GM18502 (cell line): ENCODE measurements around the gene ST3GAL5.
"Not testable (repeated sequence)": the region's sequence is repeated elsewhere in the genome, so short reads cannot be mapped to it uniquely, and the experiment has no call there.

Experiments
- ATAC-seq: cut with Tn5 transposase; IDR thresholded peaks from one replicate; pipeline ENCODE4 v1.9.1; 2021; ENCODE audit warnings: mild to moderate bottlenecking; ENCODE audit not compliant: unreplicated experiment, poor library complexity

The ST3GAL5 gene

GRCh38 chr2:85844486-85844885, 44.3 kb downstream of the ST3GAL5 start:
- no peak for ATAC-seq

DNA sequence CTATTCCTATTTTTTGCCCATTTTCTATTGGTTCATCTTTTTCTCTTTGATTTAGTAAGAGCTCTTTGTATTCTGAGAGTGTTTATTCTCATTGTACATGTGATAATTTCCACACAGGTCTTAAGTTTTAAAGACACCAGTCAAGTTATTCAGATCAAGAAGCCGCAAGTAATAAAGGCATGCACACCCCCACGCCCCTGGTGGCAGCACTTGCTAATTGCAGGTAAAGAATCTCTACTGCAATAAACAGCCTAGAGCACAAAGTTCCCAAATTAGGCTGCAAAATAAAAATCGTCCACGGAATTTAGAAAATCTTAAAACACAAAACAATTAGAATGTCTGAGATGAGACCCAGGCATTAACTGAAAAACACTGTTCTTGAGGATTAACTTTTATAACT, 45.2 kb downstream of the ST3GAL5 start:
- ATAC-seq, result no peak

DNA sequence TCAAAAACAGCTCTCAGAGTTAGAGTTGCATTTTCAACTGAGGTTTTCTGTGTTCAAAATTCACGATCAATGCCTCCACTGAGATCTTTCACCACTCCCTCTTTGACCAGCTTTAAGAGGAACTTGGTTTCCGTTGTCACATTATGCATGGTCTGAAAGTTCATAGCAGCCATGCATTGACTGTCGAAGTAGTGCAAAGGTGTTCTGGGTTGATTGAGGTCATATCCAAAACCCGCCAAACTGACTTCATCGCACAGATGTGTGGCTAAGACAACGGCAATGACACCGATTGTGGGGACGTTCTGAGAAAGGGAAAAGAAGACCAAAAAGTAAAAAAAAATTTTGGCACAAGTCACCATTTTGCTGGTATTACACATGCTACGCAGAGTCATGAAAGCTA, 48.7 kb downstream of the ST3GAL5 start:
- ATAC-seq, result no peak

GRCh38 chr2:85839461-85839860, 49.3 kb downstream of the ST3GAL5 start:
- ATAC-seq, result no peak

GRCh38 chr2:85838641-85839040, 50.1 kb downstream of the ST3GAL5 start:
- ATAC-seq, result no peak

DNA sequence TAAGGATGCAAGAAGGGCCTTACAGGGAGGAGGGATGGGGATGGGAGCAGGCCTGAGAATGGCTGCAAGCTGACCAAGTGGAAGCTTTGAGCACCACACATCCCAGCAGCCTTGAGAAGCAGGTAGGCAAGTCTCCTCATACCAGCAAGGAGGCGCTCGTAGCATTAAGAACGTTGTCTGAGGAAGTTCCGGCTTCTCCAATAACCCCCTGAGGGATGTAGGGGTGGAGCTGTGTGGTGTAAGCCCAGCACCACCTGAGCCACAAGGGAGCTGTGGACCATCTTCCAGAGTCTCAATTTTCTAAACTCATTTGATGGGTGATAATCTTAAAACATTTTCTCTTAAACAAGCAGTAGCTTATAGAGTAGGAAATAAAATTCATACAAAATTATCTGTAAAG, 50.6 kb downstream of the ST3GAL5 start:
- ATAC-seq, result no peak

- ATAC-seq, result no peak
Measured at GRCh38 chr2:85834466-85834865, 54.3 kb downstream of the ST3GAL5 start.

GRCh38 chr2:85831735-85832134, 57.1 kb downstream of the ST3GAL5 start:
- no peak for ATAC-seq

- no peak for ATAC-seq
Measured at GRCh38 chr2:85830645-85831044, 58.1 kb downstream of the ST3GAL5 start.

GRCh38 chr2:85829394-85829793, 59.4 kb downstream of the ST3GAL5 start:
- not testable (repeated sequence) for ATAC-seq

GRCh38 chr2:85828725-85829124, 60.1 kb downstream of the ST3GAL5 start:
- ATAC-seq, result no peak

DNA sequence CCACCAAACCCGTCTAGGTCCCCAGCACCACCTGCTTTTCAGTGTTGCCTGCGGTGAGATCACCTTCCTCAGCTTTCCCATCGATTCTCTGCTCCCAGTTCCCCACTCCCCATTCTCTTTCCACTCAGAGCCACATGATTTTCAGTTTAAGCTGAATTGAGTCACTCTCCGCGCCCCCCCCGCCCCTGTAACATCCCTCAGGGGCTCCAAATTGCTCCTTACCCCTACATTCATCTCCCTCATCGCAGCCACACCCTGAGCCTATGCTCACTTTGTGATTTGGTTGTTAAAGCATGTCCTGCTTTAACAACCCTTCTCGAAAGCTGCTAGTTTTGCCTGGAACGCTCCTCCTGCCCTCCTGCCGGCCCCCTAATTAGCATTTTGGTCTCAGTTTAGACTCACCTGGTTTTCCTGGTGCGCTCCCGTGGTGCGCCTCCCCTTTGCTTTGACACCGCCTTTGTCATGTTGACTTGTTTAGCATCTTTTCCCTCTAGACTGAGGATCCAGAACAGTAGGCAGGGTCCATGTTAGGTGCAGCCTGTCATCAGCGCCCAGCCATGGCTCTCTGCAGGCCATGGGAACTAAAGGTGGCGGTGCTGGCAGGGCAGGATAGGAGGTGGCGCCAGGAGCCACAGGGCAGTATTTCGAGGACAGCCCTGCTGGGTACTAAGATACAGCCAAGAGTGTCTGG, 60.8 kb downstream of the ST3GAL5 start:
- no peak for ATAC-seq

DNA sequence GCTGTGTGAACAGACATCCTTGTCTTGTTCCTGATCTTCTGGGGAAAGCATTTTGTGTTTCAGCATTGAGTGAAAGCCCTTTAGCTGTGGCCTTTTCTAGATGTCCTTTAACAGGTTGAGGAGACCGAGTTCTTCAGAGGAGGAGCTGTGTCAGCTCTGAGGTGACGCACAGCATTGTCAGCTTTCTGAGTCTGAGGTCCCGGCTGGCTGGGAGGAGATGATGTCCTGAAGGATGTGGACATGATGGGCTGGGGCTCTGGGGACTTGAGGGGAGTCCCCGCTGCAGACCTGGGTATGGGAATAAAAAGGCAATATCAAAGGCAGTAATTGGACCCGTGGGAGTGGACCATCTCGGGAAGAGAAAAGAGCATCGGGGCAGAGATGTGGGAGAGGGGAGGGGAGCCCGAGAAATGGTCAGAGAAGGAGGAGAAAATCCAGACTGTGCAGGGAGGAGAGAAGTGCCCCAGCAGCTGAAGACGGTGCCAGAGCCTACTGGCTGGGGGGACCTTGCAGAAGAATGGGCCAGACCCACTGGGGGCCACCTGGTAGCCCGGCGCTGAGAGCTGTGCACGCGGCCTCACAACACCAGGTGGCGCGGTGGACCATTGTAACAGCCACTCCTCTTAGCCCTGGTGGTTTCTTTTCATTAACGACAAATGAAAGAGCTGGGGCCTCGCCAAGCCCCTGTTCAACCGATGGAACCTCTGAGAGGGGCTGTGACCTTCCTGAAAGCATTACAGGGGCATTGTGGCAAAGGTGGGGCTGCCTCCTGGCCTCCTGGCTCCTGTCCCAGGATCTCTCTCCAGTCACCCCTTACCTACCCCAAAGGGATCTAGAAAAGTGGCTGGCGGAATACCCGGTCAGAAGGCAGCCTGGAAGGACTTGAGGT, 61.6 kb downstream of the ST3GAL5 start:
- peak; percentile 73 for ATAC-seq

DNA sequence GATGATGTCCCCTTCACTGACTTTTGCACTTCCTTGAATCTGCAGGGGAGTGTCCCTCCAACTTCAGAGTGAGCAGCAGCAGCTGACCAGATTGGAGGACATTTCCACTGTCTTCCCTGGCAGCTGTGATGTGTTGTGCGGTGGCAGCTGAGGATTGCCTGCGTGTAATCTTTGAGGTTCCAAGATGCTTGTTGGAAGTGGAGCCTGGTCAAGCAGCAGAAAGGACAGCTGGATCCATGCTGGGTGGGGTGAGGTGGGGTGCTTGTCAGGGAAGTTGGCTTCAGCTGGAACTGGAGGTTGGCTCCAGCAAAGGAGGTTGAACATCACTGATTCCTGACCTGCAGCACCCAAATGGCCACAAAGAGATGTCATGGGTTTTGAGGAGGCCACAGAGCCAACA, 64.8 kb downstream of the ST3GAL5 start:
- ATAC-seq, result no peak

DNA sequence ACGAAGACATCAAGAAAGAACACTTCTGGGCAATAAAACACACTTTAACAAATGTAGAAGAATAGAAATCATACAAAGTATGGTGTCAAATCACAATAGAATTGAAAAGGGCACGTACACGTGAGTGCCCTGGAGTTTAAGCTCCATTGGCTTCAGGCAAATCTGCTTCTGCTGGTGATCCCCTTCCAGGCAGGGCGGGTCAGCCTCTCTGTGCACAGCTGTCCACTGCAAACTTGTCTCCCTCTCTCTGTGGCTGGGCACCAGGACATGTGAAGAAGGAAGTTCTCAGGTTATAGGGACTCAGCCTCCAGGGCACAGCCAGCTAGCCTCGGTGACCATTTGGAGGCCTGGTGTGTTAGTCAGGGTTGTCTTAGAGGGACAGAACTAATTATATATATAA, 66.0 kb downstream of the ST3GAL5 start:
- ATAC-seq, result no peak

- no peak for ATAC-seq
Measured at GRCh38 chr2:85819811-85820510, 68.8 kb downstream of the ST3GAL5 start.

GRCh38 chr2:85814802-85815550, 73.8 kb downstream of the ST3GAL5 start:
- ATAC-seq, result no peak

DNA sequence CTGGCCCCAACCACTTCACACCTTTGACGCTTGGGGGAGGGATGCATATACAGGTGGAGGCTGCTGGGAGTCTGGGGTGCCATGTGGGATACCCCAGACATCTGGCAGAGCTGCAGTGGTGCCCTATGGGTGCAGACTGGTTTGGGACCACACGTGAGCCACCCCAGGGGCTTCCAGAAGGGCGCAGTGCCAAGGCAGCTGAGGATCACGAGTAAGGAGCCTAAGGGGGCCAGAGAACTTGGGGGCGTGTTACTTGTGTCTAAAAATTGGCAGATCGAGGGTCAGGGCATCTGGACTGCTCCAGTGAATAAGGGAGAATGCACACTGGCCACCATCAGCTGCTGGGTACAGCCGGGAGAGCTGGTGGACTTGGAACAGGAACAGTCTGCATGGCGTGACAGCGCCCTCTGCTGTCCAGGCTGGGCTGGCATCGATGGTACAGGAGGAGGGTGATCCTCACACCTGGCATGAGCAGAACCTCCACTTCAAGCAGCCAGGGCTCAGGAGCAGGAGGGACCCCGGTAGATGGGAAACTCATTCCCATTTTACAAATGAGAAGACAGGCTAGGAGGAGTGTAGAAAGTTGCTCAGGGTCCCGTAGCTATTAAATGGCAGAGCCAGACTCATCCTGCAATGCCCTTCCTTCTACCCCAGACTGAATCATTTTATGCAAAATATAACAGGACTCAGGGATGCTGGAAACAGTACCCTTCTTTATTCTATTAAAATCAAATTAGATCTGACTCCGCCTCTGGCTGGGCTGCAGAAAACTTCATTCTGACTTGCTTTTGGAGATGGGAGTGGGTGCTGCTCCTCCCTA, 74.6 kb downstream of the ST3GAL5 start:
- ATAC-seq, result peak; percentile 68

GRCh38 chr2:85813211-85813981, 75.4 kb downstream of the ST3GAL5 start:
- ATAC-seq, result no peak
